Activated naive CD4-positive, alpha-beta T cell treated with anti-CD3 and anti-CD28 coated beads, Interleukin-2, amount 10 ng/mL, durations not matched to agents 7 days and 5 days (primary cell): ENCODE results near the gene ZMYM4.
A peak's percentile ranks its signal among the peaks of the same experiment; 100 is the strongest.
"Not testable (repeated sequence)": the region's sequence is repeated elsewhere in the genome, so short reads cannot be mapped to it uniquely, and the experiment has no call there.

Source experiments
- CTCF ChIA-PET: fragments of 350-600 bp; sonication (Branson Sonifier 250); formaldehyde crosslinking; loops from one replicate; lab custom pipeline; 2021; ENCODE audit warnings: antibody characterized with exemption; lab: Charles Lee
- DNase-seq: peaks from one replicate; pipeline ENCODE4 v3.0.0-alpha.2; 2020
- H3K27ac Mint-ChIP-seq: one replicate; pipeline ENCODE4 v1.8.0; 2021; ENCODE audit warnings: mild to moderate bottlenecking, moderate library complexity, mixed read lengths
- H3K27me3 Mint-ChIP-seq: one replicate; pipeline ENCODE4 v1.8.0; 2021; ENCODE audit warnings: mild to moderate bottlenecking, mixed read lengths
- H3K36me3 Mint-ChIP-seq: one replicate; pipeline ENCODE4 v1.8.0; 2021; ENCODE audit warnings: mixed read lengths
- H3K4me1 Mint-ChIP-seq: one replicate; pipeline ENCODE4 v1.8.0; 2021; ENCODE audit warnings: mixed read lengths
- H3K4me3 Mint-ChIP-seq: one replicate; pipeline ENCODE4 v1.8.0; 2021; ENCODE audit warnings: mild to moderate bottlenecking, moderate library complexity, mixed read lengths
- H3K9me3 Mint-ChIP-seq: one replicate; pipeline ENCODE4 v1.8.0; 2021; ENCODE audit warnings: mixed read lengths

ZMYM4 gene

GRCh38 chr1:35268282-35269200 is at the start of gene ZMYM4:
ZMYM4 (plus strand) TSS chr1:35268709; CDS start chr1:35269047, 338 bp downstream.
- peaks cover 11% of the 10 kb centered on the region for H3K36me3 Mint-ChIP-seq
- peaks cover 30% of the 10 kb centered on the region for H3K4me1 Mint-ChIP-seq
- H3K9me3 Mint-ChIP-seq = no peaks in the 10 kb centered on the region
- H3K4me3 Mint-ChIP-seq = peak within 1 kb of the TSS; percentile 89
- H3K27ac Mint-ChIP-seq = peak within 1 kb of the TSS; percentile 90
- CTCF ChIA-PET = no interaction called here
- peak; percentile 94 for DNase-seq
- peaks cover 14% of the 10 kb centered on the region for H3K27me3 Mint-ChIP-seq

GRCh38 chr1:35220976-35221375 is 47.5 kb upstream of the ZMYM4 start:
- Mint-ChIP-seq H3K4me3 (no peak overlapping the region), H3K27ac (no peak overlapping the region), H3K27me3 (peaks cover 8% of the 10 kb centered on the region), H3K36me3 (no peaks in the 10 kb centered on the region), H3K9me3 (no peaks in the 10 kb centered on the region), H3K4me1 (no peaks in the 10 kb centered on the region)
- CTCF ChIA-PET = no interaction called here
- DNase-seq = no peak

DNA sequence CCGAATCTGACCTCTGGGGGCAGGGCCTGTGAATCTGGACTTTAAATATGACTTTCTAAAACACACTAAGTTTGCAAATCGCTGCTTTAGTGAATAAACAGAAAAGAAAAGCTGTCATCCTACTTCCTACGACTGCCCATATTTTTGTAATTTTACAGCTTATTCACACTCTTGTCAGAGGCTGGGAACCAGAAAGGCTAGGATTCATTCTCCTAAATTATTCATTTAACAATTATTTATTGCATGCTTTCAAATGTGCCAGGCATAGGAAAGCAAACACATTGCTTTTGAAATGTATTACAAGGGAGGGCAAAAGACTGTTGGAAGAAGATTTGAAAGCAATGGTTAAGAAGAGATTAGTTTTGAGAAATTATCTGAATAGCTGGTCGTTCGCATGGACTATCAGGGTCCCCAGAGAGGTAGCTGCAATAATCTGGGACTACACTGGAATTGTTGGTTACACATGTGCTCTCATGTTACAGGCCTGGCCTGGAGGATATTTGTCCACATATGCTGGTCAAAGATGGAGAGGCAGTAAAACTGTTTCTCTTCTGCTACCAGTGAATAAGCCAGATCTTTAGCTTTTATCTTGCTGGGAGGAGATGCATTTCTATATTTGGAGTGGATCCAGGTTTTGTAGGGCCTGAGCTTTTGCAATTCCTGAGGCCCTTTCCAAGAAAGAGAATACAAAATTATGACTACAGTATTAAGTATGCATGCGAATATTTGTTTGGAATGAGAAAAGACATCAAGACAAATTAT is 46.0 kb upstream of the ZMYM4 start:
- Mint-ChIP-seq H3K36me3 (no peaks in the 10 kb centered on the region), H3K27ac (no peak overlapping the region), H3K9me3 (no peaks in the 10 kb centered on the region), H3K4me3 (no peak overlapping the region), H3K4me1 (no peaks in the 10 kb centered on the region), H3K27me3 (peaks cover 8% of the 10 kb centered on the region)
- CTCF ChIA-PET = no interaction called here
- DNase-seq = no peak

GRCh38 chr1:35223084-35223630 is 45.4 kb upstream of the ZMYM4 start:
- Mint-ChIP-seq H3K27me3 (peaks cover 8% of the 10 kb centered on the region), H3K27ac (no peak overlapping the region), H3K4me3 (no peak overlapping the region), H3K9me3 (no peaks in the 10 kb centered on the region), H3K36me3 (no peaks in the 10 kb centered on the region), H3K4me1 (no peaks in the 10 kb centered on the region)
- no peak for DNase-seq
- CTCF ChIA-PET = no interaction called here

- peaks cover 8% of the 10 kb centered on the region for H3K27me3 Mint-ChIP-seq
- H3K27ac Mint-ChIP-seq = no peak overlapping the region
- H3K4me3 Mint-ChIP-seq = no peak overlapping the region
- DNase-seq = no peak
- no peaks in the 10 kb centered on the region for H3K36me3 Mint-ChIP-seq
- CTCF ChIA-PET = no interaction called here
- peaks cover 5% of the 10 kb centered on the region for H3K9me3 Mint-ChIP-seq
- peaks cover 13% of the 10 kb centered on the region for H3K4me1 Mint-ChIP-seq
These were observed 42.0 kb upstream of the ZMYM4 start for GRCh38 chr1:35226546-35226945.

GRCh38 chr1:35229587-35230360 is 38.7 kb upstream of the ZMYM4 start:
- H3K4me1 Mint-ChIP-seq = peaks cover 13% of the 10 kb centered on the region
- no peak overlapping the region for H3K27ac Mint-ChIP-seq

GRCh38 chr1:35231287-35231686 is 37.2 kb upstream of the ZMYM4 start:
- peaks cover 13% of the 10 kb centered on the region for H3K4me1 Mint-ChIP-seq

More at GRCh38 chr1:35229587-35230360, 38.7 kb upstream of the ZMYM4 start:
- Mint-ChIP-seq H3K27me3 (peaks cover 8% of the 10 kb centered on the region), H3K9me3 (peaks cover 5% of the 10 kb centered on the region), H3K36me3 (no peaks in the 10 kb centered on the region), H3K4me3 (no peak overlapping the region)
- DNase-seq = no peak
- CTCF ChIA-PET = no interaction called here

DNA sequence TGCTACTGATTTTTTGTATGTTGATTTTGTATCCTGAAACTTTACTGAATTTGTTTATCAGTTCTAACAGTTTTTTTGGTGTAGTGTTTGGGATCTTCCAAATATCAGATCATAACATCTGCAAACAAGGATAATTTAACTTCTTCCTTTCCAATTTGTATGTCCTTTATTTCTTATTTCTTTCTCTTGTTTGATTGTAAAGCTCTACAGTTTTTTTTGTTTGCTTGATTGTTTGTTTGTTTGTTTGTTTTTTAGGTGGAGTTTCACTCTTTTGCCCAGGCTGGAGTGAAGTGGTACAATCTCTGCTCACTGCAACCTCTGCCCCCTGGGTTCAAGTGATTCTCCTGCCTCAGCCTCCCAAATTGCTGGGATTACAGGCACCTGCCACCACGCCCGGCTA is 31.7 kb upstream of the ZMYM4 start:
- H3K36me3 Mint-ChIP-seq, DNase-seq, H3K4me3 Mint-ChIP-seq, H3K27me3 Mint-ChIP-seq, H3K9me3 Mint-ChIP-seq, CTCF ChIA-PET, H3K4me1 Mint-ChIP-seq, H3K27ac Mint-ChIP-seq: not testable (repeated sequence)

More at GRCh38 chr1:35231287-35231686, 37.2 kb upstream of the ZMYM4 start:
- DNase-seq = no peak
- CTCF ChIA-PET = no interaction called here
- Mint-ChIP-seq H3K4me3 (no peak overlapping the region), H3K36me3 (no peaks in the 10 kb centered on the region), H3K27me3 (peaks cover 8% of the 10 kb centered on the region), H3K9me3 (peaks cover 5% of the 10 kb centered on the region), H3K27ac (no peak overlapping the region)

DNA sequence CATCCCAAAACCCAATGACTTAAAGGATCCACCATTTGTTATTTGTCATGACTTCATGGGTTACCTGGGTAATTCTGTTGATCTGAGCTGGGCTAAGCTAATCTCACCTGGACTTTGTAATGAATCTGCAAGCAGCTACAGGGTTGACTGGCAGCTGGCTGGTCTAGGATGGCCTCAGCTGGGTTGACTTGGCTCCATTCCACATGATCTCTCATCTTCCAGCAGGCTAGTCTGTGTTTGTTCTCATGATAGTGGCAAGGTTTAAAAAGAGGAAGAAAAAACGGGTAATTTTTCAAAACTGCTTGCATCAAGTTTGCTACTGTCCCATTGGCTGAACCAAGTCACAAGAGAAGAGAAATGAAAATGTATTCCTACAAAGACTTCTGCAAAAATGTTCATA is 24.8 kb upstream of the ZMYM4 start:
- no peak for DNase-seq
- Mint-ChIP-seq H3K27ac (no peak overlapping the region), H3K9me3 (no peaks in the 10 kb centered on the region), H3K27me3 (peaks cover 4% of the 10 kb centered on the region), H3K36me3 (no peaks in the 10 kb centered on the region), H3K4me1 (no peaks in the 10 kb centered on the region), H3K4me3 (no peak overlapping the region)
- CTCF ChIA-PET = no interaction called here

- H3K9me3 Mint-ChIP-seq = no peaks in the 10 kb centered on the region
- H3K36me3 Mint-ChIP-seq = no peaks in the 10 kb centered on the region
- CTCF ChIA-PET = interaction anchor here (0.8 kb wide), 1 partner anchor 161 kb away, joined by 4 read pairs; no protein-coding TSS in a partner anchor
- no peak overlapping the region for H3K27ac Mint-ChIP-seq
- H3K27me3 Mint-ChIP-seq = peaks cover 9% of the 10 kb centered on the region
- no peak overlapping the region for H3K4me3 Mint-ChIP-seq
- no peaks in the 10 kb centered on the region for H3K4me1 Mint-ChIP-seq
- DNase-seq = no peak
These were observed 21.3 kb upstream of the ZMYM4 start for GRCh38 chr1:35247256-35247655.

DNA sequence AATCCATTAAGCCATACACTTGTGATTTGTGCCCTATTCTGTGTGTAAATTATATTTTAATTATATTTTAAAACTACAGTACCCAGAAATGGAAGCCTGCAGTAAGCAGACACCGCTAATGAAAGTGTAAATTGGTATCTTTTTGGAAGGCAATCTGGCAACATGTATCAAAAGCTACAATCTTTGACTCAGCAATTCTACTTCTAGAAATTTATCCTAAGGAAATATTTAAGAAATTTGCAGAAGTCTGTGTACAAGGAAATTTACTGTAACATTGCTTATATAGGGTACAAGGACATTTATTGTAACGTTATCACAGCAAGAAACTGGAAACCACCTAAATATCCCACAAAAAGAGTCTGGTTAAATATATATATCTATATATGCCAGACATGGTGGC is 14.6 kb upstream of the ZMYM4 start:
- Mint-ChIP-seq H3K27ac (no peak overlapping the region), H3K9me3 (no peaks in the 10 kb centered on the region), H3K4me3 (no peak overlapping the region), H3K36me3 (no peaks in the 10 kb centered on the region), H3K27me3 (peaks cover 9% of the 10 kb centered on the region), H3K4me1 (no peaks in the 10 kb centered on the region)
- DNase-seq = no peak
- CTCF ChIA-PET = no interaction called here

DNA sequence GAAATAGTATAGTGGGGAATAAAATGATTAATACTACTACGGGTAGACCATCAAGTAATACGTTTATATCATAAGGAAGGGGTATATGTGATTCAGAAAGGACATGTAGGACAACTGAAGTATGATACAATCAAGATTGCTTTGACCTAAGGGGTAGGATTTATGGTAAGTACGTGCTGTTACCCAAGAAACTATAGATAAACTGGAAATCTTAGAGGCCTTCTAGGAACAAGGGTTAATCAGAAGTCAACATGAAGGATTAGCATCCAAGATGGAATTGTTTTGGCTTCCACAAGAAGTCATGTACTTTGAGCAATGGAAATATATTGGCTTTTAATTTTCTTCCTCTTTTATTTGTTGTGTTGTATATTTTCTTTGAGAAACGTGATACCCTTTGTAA is 13.2 kb upstream of the ZMYM4 start:
- H3K27ac Mint-ChIP-seq = no peak overlapping the region
- peaks cover 9% of the 10 kb centered on the region for H3K27me3 Mint-ChIP-seq
- CTCF ChIA-PET = no interaction called here
- H3K4me3 Mint-ChIP-seq = no peak overlapping the region
- no peaks in the 10 kb centered on the region for H3K4me1 Mint-ChIP-seq
- no peaks in the 10 kb centered on the region for H3K9me3 Mint-ChIP-seq
- no peaks in the 10 kb centered on the region for H3K36me3 Mint-ChIP-seq
- DNase-seq = no peak

- no peaks in the 10 kb centered on the region for H3K9me3 Mint-ChIP-seq
- no peak overlapping the region for H3K4me3 Mint-ChIP-seq
- DNase-seq = no peak
- CTCF ChIA-PET = no interaction called here
- H3K4me1 Mint-ChIP-seq = peaks cover under 1% of the 10 kb centered on the region
- no peaks in the 10 kb centered on the region for H3K36me3 Mint-ChIP-seq
- H3K27ac Mint-ChIP-seq = no peak overlapping the region
- peaks cover 15% of the 10 kb centered on the region for H3K27me3 Mint-ChIP-seq
These were observed 8.9 kb upstream of the ZMYM4 start for GRCh38 chr1:35259561-35259960.
